K562 (cell line): ENCODE data around the gene TUBB1. TPM values are rescaled to one million over a fixed set of nuclear protein-coding genes. Genes with fewer than 3 reads are reported as not detected.
A peak's percentile ranks its signal among the peaks of the same experiment; 100 is the strongest.

Experiments
- RCOR1 ChIP-seq, 2 experiments: IDR thresholded peaks; 2 replicates each; pipeline ENCODE4 v1.6.1; 2012; ENCODE audit warnings: low read depth in 2 of 2, low read length in 2 of 2, borderline replicate concordance in 1 of 2, improper control_type of control experiment in 1 of 2
- TEAD2 ChIP-seq: fragments of 450-650 bp; IDR thresholded peaks from 2 replicates; pipeline ENCODE4 v1.6.1; 2016; ENCODE audit warnings: missing genetic modification characterization, control low read depth, missing compliant biosample characterization
- ZNF140 ChIP-seq: fragments of 250-450 bp; sonication (Bioruptor Pico); IDR thresholded peaks from 2 replicates; pipeline ENCODE4 v1.8.0; 2021; ENCODE audit warnings: moderate library complexity, mild to moderate bottlenecking, inconsistent platforms
- ZNF407 ChIP-seq: fragments of 450-650 bp; IDR thresholded peaks from 2 replicates; pipeline ENCODE4 v1.6.1; 2016; ENCODE audit warnings: low read depth
- polyA plus RNA-seq, 8 experiments: library from polyadenylated mRNA; depleted of rRNA in 4 of 8; stranded (reverse) in 5 of 8; unstranded in 3 of 8; fragments of >200 nt; fragmentation: Nextera tagmentation in 2 of 8; fragmentation: Illumina TruSeq in 1 of 8; extraction: Ambion mirVana in 2 of 8; extraction: Trizol in 1 of 8; gene quantifications; 2 replicates each; pipeline versions ENCODE4 v1.2.1 to v1.2.3, GENCODE V29; 2011 to 2014; ENCODE audit warnings: inconsistent platforms in 1 of 8, missing spikeins in 1 of 8
- total RNA-seq, 7 experiments: library from RNA; depleted of rRNA in 6 of 7; stranded (reverse); fragments of >200 nt in 6 of 7; fragmentation: Illumina TruSeq in 2 of 7; extraction: Trizol in 2 of 7; gene quantifications; 2 replicates each; pipeline versions ENCODE4 v1.2.1 to v1.2.3, GENCODE V29; 2011 to 2021; ENCODE audit warnings: low replicate concordance in 1 of 7

TUBB1 gene
- total and polyA plus RNA-seq, 9 of the 15 experiments (the other 6 are each of a cell fraction or from before 2014, with no cell fraction given), result 1.5 to 3.9 (median 2.4) TPM

- peak in 1 of 2 experiments; percentile 55; a peak in 1 of 4 replicates for TF ChIP-seq RCOR1 (IDR thresholded peaks at IDR 0.05; ENCODE audit: borderline replicate concordance in 1 of 2, low read depth in 2 of 2, low read length in 2 of 2)
- no peak for TF ChIP-seq ZNF140 (CRISPR knock-in tag)
- TF ChIP-seq TEAD2 (tag), result no peak
- no peak for TF ChIP-seq ZNF407
- TF ChIP-seq, all 486 proteins: peak for 8
These were observed 55.2 kb downstream of the TUBB1 start (continued) for GRCh38 chr20:59074456-59074855.
